NCI-H345 treated with DMSO at 0.1 percent for 48 hours (cell line): Measurements from ENCODE around the gene CAVIN4.

Source experiments
- DNase-seq: peaks from one replicate; lab custom pipeline; 2025; ENCODE audit not compliant: unreplicated experiment; lab: John Stamatoyannopoulos, UW

CAVIN4 gene

GRCh38 chr9:100577776-100578448 lies at the start of gene CAVIN4:
TSS of gene CAVIN4 (plus strand) at chr9:100578079. CDS start at chr9:100578144, 65 bp downstream.
- DNase-seq: no peak

GRCh38 chr9:100534401-100534800 lies 43.5 kb upstream of the CAVIN4 start:
- DNase-seq: no peak

DNA sequence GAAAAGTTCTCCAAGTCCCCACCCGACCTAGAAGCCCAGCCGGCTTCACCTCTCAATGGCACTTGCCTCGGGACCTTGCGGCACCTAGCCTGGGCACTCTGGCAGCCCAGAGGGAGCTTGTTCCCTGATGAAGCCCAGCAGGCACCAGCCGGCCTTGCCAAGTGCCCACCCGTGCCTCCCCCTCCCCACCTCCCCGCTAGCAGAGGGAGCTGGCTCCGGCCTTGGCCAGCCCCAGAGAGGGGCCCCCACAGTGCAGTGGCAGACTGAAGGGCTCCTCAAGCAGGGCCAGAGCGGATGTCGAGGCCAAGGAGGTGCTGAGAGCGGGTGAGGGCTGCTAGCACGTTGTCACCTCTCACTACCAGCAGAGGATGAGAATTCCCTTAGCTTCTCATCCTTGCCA lies 37.6 kb upstream of the CAVIN4 start:
- no peak for DNase-seq

- DNase-seq: no peak
Observed at GRCh38 chr9:100549048-100549447, 28.8 kb upstream of the CAVIN4 start.

GRCh38 chr9:100554935-100555401 lies 22.9 kb upstream of the CAVIN4 start:
- no peak for DNase-seq

DNA sequence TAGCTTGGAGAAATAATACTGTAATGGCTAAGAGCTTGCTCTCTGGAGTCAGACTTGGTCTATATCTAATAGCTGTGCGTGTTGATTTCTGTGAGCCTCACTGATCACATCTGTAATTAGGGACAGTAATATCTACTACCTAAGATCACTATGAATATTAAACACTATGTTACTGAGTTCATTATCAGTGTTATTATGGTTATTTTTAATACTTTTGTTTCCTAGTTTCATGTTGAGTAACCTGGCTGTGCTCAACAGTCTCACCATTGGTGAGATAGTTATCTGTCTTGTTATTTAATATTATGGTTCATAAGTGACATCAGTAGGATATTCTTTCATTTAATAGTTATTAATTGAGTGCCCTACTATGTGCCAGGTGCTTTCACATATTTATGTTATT lies 22.4 kb upstream of the CAVIN4 start:
- DNase-seq: no peak

DNA sequence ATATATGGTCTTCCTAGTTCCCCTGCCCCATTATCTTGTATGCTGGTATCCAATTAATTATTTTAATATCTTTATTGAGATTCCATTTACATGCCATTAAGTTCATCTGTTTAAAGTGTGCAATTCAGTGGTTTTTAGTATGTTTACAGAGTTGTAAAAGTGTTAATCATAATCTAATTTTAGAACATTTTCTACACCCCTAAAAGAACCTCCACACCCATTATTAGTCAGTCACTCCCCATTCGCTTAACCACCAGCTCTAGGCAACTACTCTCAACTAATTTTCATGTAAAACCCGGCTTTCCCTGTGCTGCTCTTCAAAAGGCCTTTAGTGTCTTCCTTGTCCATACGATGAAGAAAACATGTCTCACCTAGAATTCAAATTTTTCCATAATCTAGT lies 20.8 kb upstream of the CAVIN4 start:
- no peak for DNase-seq

GRCh38 chr9:100561256-100561655 lies 16.6 kb upstream of the CAVIN4 start:
- DNase-seq: no peak

- no peak for DNase-seq
Observed at GRCh38 chr9:100567856-100568255, 10.0 kb upstream of the CAVIN4 start.

GRCh38 chr9:100573655-100574260 lies 4.1 kb upstream of the CAVIN4 start:
- DNase-seq: no peak

- no peak for DNase-seq
Observed at GRCh38 chr9:100575006-100575405, 2.9 kb upstream of the CAVIN4 start.

DNA sequence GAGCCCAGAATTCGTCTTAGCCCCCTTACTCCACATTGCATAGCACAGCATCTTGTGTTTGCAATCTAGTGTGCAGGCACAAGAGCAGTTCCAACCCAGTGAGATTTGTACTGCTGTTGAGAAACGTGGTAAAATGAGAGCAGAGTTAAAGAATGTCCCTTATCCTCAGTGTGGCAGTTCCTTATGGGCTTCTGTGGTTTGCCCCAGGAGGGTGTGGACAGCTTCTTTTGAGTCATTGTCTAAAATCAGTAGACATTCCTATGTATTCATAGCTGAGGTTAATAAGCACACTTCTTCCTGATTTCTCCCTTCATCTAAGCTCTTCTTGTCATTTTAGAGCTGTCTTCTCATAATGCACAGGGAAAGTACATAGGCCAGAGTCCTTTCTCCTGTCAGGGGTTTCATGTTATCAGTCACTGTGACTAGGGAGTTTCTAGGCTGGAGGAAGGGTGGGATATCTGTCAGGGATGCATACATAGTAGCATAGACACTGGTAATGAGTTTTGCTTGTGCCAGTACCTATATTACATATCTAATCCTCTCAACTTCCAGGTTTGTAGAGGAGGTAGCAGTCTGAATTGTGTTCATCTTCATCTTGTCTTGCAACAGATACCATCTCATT lies 2.0 kb upstream of the CAVIN4 start:
- DNase-seq: no peak

DNA sequence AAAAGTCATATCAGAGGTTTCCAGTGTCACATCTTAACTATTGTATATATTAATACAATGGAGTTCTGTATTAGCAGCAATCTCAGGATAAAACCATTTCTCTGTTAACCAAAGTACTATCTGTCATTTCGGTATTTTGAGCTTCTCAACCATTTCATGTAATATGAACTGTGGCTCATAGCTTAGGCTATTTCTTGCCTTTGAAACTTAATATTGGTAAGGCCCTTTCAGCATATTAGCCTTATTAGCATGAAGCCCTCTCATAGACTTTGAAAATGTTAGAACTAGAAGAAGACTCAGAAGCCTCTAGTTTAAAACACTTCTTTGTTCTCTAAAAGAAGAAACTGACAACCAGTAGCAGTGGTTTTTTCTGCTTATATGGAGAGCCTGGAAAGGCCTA lies 731 bp downstream of the CAVIN4 start:
- no peak for DNase-seq

DNA sequence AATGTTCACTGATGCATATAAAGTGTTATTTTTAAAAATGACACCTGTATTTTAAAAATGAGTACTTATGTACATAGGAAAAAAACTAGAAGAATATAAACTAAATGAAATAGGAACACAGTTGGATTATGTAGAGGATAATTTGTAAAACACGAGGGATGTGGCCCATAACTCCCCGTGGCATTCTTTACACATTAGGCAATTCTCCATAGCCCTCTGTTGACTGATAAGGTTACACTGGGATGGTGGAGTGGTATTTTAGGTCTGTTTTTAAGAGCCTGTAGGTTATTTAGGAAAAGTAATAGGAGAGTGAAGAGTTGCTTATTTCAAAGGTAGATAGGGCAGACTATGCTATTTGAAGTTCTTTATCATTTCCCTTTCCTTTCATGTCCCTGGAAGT lies 1.8 kb downstream of the CAVIN4 start:
- no peak for DNase-seq

GRCh38 chr9:100580257-100580656 lies 2.4 kb downstream of the CAVIN4 start:
- no peak for DNase-seq

DNA sequence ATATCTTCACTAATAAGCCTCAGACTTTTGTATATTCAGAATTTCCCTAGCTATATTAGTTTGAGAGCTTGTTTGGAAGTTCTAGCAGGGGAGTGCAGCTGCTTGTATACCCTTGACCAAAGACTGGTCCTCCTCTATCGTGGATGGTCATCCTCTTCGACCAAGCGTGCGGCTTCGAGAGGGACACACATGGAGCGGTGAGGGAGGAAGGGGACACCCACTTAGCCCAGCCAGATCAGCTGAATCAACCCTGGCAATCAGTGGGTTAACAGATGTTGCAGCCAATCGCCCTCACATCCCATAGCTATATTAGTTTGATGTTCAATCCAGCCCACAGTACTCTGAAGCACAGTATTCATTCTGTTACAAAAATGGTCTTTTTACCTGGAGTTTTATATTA lies 3.2 kb downstream of the CAVIN4 start:
- DNase-seq: no peak

DNA sequence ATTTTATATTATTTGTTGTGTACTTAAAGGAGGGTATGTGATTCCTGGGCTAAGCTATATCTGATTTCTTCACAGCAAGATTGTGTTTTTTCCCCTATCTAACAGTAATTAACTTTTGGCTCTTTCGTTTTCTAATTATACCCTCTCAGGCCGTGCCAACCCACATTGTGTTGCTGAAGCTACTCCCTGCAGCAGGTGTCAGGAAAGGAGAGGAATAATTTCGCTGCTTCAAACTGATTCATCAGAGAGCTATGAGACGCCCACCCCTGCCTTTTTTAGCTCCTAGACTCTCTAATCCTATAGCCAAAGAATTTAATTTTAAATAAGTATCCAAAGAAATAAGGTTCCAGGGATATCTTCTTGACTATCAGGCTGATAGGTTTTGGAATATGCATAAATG lies 3.8 kb downstream of the CAVIN4 start:
- no peak for DNase-seq

GRCh38 chr9:100583014-100583802 lies 5.3 kb downstream of the CAVIN4 start:
- no peak for DNase-seq

DNA sequence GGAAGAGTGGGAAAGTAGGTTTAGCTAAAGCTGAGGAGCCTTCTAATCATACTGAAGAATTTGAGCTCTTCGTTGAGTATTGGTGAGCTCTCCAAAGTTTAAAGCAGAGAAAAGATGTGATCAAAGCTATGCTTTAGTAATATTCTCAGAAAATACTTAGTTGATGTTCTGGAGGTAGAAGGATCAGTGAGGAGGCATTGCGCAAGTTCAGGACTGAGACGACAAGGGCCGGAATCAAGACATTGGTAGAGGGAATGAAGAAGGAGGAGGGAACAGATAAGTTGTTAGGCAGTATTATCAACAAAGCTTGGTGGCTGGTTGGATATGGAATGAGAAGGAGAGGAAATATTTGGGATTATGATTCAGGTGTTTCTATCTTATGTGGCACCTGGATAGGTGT lies 7.1 kb downstream of the CAVIN4 start:
- DNase-seq: no peak

DNA sequence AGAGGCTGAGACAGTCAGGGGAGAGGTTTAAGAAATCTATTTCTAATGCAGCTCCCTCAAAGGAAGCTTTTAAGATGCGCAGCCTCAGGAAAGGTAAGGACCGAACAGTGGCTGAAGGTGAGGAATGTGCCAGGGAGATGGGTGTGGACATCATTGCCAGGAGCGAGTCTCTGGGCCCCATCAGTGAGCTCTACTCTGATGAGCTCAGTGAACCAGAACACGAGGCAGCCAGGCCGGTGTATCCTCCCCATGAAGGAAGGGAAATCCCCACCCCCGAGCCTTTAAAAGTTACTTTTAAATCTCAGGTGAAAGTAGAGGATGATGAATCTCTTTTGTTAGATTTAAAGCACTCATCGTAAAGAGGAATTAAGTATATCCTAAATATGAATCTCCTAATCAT lies 8.2 kb downstream of the CAVIN4 start:
- no peak for DNase-seq

- DNase-seq: no peak
Observed at GRCh38 chr9:100587375-100587774, 9.5 kb downstream of the CAVIN4 start.

- DNase-seq: no peak
Observed at GRCh38 chr9:100589582-100589981, 11.7 kb downstream of the CAVIN4 start.
